Central memory CD8-positive, alpha-beta T cell (primary cell): ENCODE measurements around the gene PIMREG.

Source experiments
- ATAC-seq: fragments of 150-1000 bp; cut with Tn5 transposase; replicated peaks from 2 replicates; pipeline ENCODE4 v1.10.0; 2022; ENCODE audit warnings: mild to moderate bottlenecking, moderate FRiP score, moderate number of reproducible peaks; ENCODE audit not compliant: poor library complexity, severe bottlenecking; ENCODE audit errors: extremely low read depth
- DNase-seq, 2 donors: peaks; one replicate each; pipeline ENCODE4 v3.0.0; 2021; ENCODE audit warnings: low spot score in 2 of 2
- H3K27ac Mint-ChIP-seq: one replicate; pipeline ENCODE4 v1.8.0; 2022; ENCODE audit warnings: low read depth, mild to moderate bottlenecking, moderate library complexity, mixed read lengths
- H3K27me3 Mint-ChIP-seq: one replicate; pipeline ENCODE4 v1.8.0; 2022; ENCODE audit warnings: mixed read lengths
- H3K36me3 Mint-ChIP-seq: one replicate; pipeline ENCODE4 v1.8.0; 2022; ENCODE audit warnings: mild to moderate bottlenecking, moderate library complexity, mixed read lengths; ENCODE audit not compliant: insufficient read depth
- H3K4me1 Mint-ChIP-seq: one replicate; pipeline ENCODE4 v1.8.0; 2022; ENCODE audit warnings: mixed read lengths
- H3K4me3 Mint-ChIP-seq: one replicate; pipeline ENCODE4 v1.8.0; 2022; ENCODE audit warnings: mild to moderate bottlenecking, moderate library complexity, mixed read lengths
- H3K9me3 Mint-ChIP-seq: one replicate; pipeline ENCODE4 v1.8.0; 2022; ENCODE audit warnings: mixed read lengths

PIMREG gene

DNA sequence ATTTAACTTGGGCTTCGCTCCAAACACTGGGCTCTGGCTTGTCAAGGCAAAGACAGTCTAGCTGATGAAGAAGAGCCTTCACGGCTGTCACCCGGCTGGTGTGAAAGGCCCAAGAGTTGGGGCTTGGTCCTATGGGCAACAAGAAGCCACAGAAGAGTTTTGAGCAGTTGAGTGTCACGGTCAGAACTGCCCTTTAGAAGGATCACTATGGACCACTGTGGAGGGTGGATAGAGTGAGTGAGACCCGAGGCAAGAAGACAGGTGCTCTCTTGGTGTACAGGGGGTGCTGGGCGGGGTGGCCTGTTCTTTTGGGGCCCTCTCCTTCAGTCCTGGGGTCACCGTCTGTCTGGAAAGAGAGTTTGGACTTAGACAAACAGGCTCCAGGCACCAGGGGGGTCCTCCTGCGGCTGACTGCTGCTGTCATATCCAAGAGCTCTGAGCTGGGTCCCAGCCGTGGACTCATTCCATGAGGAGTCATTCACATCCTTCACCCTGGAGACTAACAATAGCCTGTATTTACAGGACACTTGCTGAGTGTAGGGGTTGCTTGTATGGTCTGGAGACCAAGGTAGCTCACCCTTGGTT lies 2.4 kb downstream of the PIMREG start:
- no peak for ATAC-seq
- Mint-ChIP-seq H3K27ac (no peak overlapping the region), H3K27me3 (peaks cover 6% of the 10 kb centered on the region), H3K4me1 (peaks cover 16% of the 10 kb centered on the region), H3K4me3 (no peak overlapping the region), H3K9me3 (no peaks in the 10 kb centered on the region), H3K36me3 (peaks cover 7% of the 10 kb centered on the region)
- DNase-seq, result no peak

- Mint-ChIP-seq H3K36me3 (peaks cover 7% of the 10 kb centered on the region), H3K4me3 (no peak overlapping the region), H3K27me3 (peaks cover 13% of the 10 kb centered on the region), H3K4me1 (peaks cover 12% of the 10 kb centered on the region), H3K9me3 (no peaks in the 10 kb centered on the region), H3K27ac (no peak overlapping the region)
- ATAC-seq (no peak), DNase-seq (no peak)
Observed at GRCh38 chr17:6448473-6448872, 4.2 kb downstream of the PIMREG start.

GRCh38 chr17:6449307-6449706 lies 5.1 kb downstream of the PIMREG start:
- H3K4me1 Mint-ChIP-seq, result peaks cover 7% of the 10 kb centered on the region
- ATAC-seq, result no peak
- H3K9me3 Mint-ChIP-seq, result no peaks in the 10 kb centered on the region
- no peak overlapping the region for H3K4me3 Mint-ChIP-seq
- peaks cover 22% of the 10 kb centered on the region for H3K27me3 Mint-ChIP-seq
- H3K27ac Mint-ChIP-seq, result no peak overlapping the region
- DNase-seq, result no peak
- peaks cover 4% of the 10 kb centered on the region for H3K36me3 Mint-ChIP-seq

GRCh38 chr17:6450926-6451832 lies 6.9 kb downstream of the PIMREG start:
- ATAC-seq, result no peak
- Mint-ChIP-seq H3K27ac (no peak overlapping the region), H3K4me1 (peaks cover 4% of the 10 kb centered on the region)

DNA sequence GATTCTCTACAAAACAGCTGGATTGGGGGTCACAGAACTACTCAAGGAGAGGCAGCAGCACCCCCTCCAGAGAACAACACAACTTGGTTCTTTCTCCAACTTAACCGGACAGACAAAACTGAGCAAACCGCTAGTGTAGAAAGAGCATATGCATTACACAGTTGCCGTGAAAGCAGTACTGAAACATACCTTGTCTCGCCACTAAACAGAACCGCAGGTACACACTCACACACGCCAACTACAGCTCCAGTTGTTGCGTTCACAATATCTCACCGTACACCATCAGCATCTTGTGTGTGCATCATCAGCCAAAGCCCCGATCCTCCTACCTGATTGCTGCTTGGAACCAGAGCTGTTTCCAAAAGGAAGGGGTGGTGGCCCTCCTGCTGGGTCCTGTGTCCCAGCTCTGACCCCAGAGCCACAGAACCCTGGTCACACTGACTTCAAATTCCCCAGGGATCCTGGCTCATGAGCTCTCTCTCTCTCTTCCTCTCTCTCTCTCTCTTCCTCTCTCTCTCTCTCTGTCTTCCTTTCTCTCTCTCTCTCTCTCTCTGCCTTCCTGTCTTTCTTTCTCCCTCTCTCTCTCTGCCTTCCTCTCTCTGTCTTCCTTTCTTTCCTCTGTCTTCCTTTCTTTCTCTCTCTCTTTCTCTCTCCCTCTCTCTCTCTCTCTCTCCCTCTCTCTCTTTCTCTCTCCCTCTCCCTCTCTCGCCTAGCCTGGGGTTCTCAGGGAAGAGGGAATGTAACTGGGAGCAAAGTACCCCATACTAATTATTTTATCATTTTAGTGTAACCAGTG lies 8.4 kb downstream of the PIMREG start:
- no peak overlapping the region for H3K4me3 Mint-ChIP-seq
- peaks cover 4% of the 10 kb centered on the region for H3K4me1 Mint-ChIP-seq
- H3K36me3 Mint-ChIP-seq, result peaks cover 3% of the 10 kb centered on the region
- H3K27me3 Mint-ChIP-seq, result peaks cover 35% of the 10 kb centered on the region
- no peaks in the 10 kb centered on the region for H3K9me3 Mint-ChIP-seq
- no peak overlapping the region for H3K27ac Mint-ChIP-seq
- DNase-seq (no peak), ATAC-seq (no peak)

More at GRCh38 chr17:6450926-6451832, 6.9 kb downstream of the PIMREG start:
- Mint-ChIP-seq H3K4me3 (no peak overlapping the region), H3K36me3 (peaks cover 3% of the 10 kb centered on the region), H3K27me3 (peaks cover 24% of the 10 kb centered on the region), H3K9me3 (no peaks in the 10 kb centered on the region)
- no peak for DNase-seq

DNA sequence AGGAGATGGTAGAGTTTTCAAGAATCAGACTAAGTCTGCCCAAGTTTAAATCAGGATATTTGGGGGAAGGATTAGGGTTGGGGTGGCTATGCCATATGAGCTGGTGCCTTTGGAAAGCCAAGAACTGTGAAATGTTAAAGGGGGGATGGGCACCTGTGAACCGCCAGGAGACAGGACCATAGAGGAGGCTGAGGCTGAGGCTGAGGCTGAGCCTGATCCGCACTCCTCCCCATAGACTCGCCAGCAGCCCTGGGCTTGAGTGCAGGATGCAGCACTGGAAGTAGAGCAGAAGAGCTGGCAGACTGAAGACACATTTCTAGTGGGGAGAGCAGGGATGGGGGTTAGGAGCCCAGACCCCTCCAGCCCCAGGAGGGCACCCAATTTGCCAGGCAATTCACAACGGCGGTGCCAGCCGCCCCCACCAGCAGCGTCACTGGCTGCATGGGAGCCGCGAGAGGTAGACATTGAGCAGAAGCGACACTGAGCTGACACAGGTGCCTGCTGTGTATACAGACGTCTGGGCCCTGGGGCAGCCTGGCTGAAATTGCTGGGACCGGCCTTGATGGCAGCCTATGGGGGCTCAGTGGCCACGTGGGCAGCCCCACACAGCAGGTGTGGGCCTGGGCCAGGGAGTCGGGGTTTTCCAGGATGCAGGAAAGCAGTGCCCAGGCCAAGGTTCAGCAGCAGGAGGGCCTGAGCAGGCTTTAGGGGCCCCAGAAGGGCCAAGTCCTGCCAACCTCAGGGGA lies 9.2 kb downstream of the PIMREG start:
- DNase-seq, result no peak
- peaks cover 4% of the 10 kb centered on the region for H3K4me1 Mint-ChIP-seq

DNA sequence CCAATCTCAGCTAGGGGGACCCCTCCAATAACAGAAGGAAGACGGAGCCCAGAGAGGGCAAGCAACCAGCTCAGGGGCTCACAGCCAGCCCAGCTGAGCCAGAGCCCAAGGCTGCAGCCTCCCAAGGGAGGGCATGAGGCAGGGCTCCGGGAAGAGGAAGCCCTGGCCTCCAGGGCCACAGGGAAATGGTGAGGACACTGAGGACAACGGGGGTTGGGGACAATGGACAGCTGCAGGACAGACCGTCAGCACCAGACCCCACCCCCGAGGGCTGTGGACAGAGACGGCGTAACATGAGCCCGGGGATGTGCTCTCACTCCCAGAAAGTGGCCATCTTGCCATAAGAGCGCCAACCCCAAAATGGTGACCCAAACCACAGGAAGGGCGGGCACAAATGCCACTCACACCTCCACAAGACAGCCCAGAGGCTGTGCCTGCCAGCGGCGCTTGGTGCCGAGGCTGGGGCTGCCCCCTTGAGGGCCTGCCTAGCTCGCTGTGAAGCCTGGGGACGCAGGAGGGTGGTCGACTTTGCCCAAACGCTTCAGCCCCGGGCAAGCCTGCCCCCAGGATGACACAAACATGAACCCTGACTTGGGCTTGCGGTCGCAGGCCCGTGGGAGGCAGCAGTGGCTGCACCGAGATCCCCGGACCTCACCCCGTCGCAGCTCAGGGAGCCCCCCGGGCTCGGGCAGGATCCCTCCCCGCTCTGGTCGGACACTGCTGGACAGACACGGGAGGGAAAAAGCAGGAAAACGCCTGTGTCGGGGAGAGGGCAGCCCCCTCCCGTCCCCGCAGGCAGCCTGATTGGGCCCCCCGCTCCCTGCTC lies 10.5 kb downstream of the PIMREG start:
- H3K27ac Mint-ChIP-seq, result no peak overlapping the region
- peaks cover 35% of the 10 kb centered on the region for H3K27me3 Mint-ChIP-seq
- DNase-seq (no peak), ATAC-seq (no peak)
- H3K4me1 Mint-ChIP-seq, result peaks cover 4% of the 10 kb centered on the region
- H3K36me3 Mint-ChIP-seq, result peaks cover 3% of the 10 kb centered on the region
- peak overlapping the region; percentile 41 for H3K4me3 Mint-ChIP-seq
- H3K9me3 Mint-ChIP-seq, result no peaks in the 10 kb centered on the region

More for the DNA sequence above, 9.2 kb downstream of the PIMREG start:
- H3K27me3 Mint-ChIP-seq, result peaks cover 35% of the 10 kb centered on the region
- no peak for ATAC-seq
- H3K4me3 Mint-ChIP-seq, result no peak overlapping the region
- no peak overlapping the region for H3K27ac Mint-ChIP-seq
- H3K9me3 Mint-ChIP-seq, result no peaks in the 10 kb centered on the region
- H3K36me3 Mint-ChIP-seq, result peaks cover 3% of the 10 kb centered on the region

GRCh38 chr17:6455321-6455705 lies 11.1 kb downstream of the PIMREG start:
- DNase-seq, result no peak
- H3K27me3 Mint-ChIP-seq, result peaks cover 35% of the 10 kb centered on the region
- peaks cover 3% of the 10 kb centered on the region for H3K36me3 Mint-ChIP-seq
- H3K9me3 Mint-ChIP-seq, result no peaks in the 10 kb centered on the region
- ATAC-seq, result peak; percentile 83
- no peak overlapping the region for H3K4me3 Mint-ChIP-seq
- peaks cover 4% of the 10 kb centered on the region for H3K4me1 Mint-ChIP-seq
- H3K27ac Mint-ChIP-seq, result no peak overlapping the region

DNA sequence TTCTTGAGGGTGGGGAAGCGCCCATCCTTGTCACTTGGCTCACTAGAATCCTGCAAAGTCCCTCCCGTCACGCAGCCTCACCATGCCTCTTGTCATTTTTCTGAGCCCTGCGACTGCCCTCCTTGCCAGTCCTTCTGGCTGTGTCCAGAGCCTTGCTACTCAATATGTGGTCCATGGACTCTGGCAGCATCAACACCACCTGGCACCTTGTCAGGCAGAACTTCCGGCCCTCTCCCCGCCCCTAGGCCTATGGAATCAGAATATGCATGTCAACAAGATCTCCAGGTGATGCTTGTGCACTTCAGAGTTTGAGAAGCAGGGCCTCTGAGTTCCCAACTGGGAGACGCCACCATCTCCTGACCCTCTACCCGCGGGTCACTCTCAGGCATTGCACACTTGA lies 12.1 kb downstream of the PIMREG start:
- Mint-ChIP-seq H3K4me3 (peak overlapping the region; percentile 19), H3K27ac (no peak overlapping the region), H3K27me3 (peaks cover 32% of the 10 kb centered on the region), H3K4me1 (peaks cover 4% of the 10 kb centered on the region), H3K36me3 (peaks cover 3% of the 10 kb centered on the region), H3K9me3 (no peaks in the 10 kb centered on the region)
- ATAC-seq, result no peak
- DNase-seq, result no peak

GRCh38 chr17:6456914-6457687 lies 12.8 kb downstream of the PIMREG start:
- H3K4me1 Mint-ChIP-seq, result peaks cover 4% of the 10 kb centered on the region
- H3K4me3 Mint-ChIP-seq, result no peak overlapping the region
- peaks cover 3% of the 10 kb centered on the region for H3K36me3 Mint-ChIP-seq
- no peaks in the 10 kb centered on the region for H3K9me3 Mint-ChIP-seq
- DNase-seq (no peak), ATAC-seq (no peak)
- peaks cover 27% of the 10 kb centered on the region for H3K27me3 Mint-ChIP-seq
- H3K27ac Mint-ChIP-seq, result no peak overlapping the region
